PC-9 (cell line): ENCODE data around the gene ATP5PO. TPM values are rescaled to one million over a fixed set of nuclear protein-coding genes. Genes with fewer than 3 reads are reported as not detected.

Experiments used
- BruUV-seq: library from RNA; stranded (reverse); fragments of 400-500 nt; replicated peaks from 2 replicates; lab custom pipeline; 2021; lab: Mats Ljungman, UMichigan
- CTCF ChIA-PET: fragments of 300-600 bp; sonication (Branson Sonifier 250); formaldehyde crosslinking; loops from one replicate; lab custom pipeline; 2022; ENCODE audit warnings: antibody characterized with exemption; lab: Charles Lee
- POLR2A ChIA-PET: fragments of 300-600 bp; sonication (Branson Sonifier 250); formaldehyde crosslinking; loops from one replicate; lab custom pipeline; 2022; ENCODE audit warnings: antibody characterized with exemption; ENCODE audit not compliant: unreplicated experiment; lab: Charles Lee
- DNase-seq, 2 experiments: peaks; one replicate each; pipeline versions ENCODE4 v3.0.0 to v3.0.0-alpha.2; 2015 to 2022; ENCODE audit warnings: mixed read lengths in 1 of 2
- H2AFZ ChIP-seq: fragments of 200-600 bp; sonication (generic); 2 replicates; pipeline ENCODE4 v1.8.1; 2017; ENCODE audit warnings: antibody characterized with exemption
- H3F3A ChIP-seq: fragments of 200-600 bp; sonication (generic); 2 replicates; pipeline ENCODE4 v1.8.1; 2017; ENCODE audit warnings: antibody characterized with exemption, mild to moderate bottlenecking, low read depth; ENCODE audit not compliant: insufficient read depth
- H3K27ac ChIP-seq: fragments of 200-600 bp; sonication (generic); 2 replicates; pipeline ENCODE4 v1.6.1; 2016; ENCODE audit warnings: mixed run types
- H3K27me3 ChIP-seq: fragments of 200-600 bp; sonication (generic); 2 replicates; pipeline ENCODE4 v1.6.1; 2016; ENCODE audit warnings: low read depth, mixed run types; ENCODE audit not compliant: insufficient read depth
- H3K36me3 ChIP-seq: fragments of 200-600 bp; sonication (generic); 2 replicates; pipeline ENCODE4 v1.6.1; 2016; ENCODE audit warnings: low read depth, mixed run types
- H3K4me1 ChIP-seq: fragments of 200-600 bp; sonication (generic); replicated peaks from 2 replicates; pipeline ENCODE4 v1.6.1; 2016; ENCODE audit warnings: mixed run types; ENCODE audit not compliant: insufficient read depth
- H3K4me2 ChIP-seq: fragments of 200-600 bp; sonication (generic); 2 replicates; pipeline ENCODE4 v1.6.1; 2017; ENCODE audit warnings: mixed run types
- H3K4me3 ChIP-seq: fragments of 200-600 bp; sonication (generic); 2 replicates; pipeline ENCODE4 v1.6.1; 2016; ENCODE audit warnings: mixed run types
- H3K79me2 ChIP-seq: fragments of 200-600 bp; sonication (generic); 2 replicates; pipeline ENCODE4 v1.6.1; 2017; ENCODE audit warnings: low read depth, mixed run types
- H3K9me2 ChIP-seq: fragments of 200-600 bp; sonication (generic); 2 replicates; pipeline ENCODE4 v1.8.1; 2017; ENCODE audit warnings: mild to moderate bottlenecking; ENCODE audit not compliant: insufficient read depth
- H3K9me3 ChIP-seq: fragments of 200-600 bp; sonication (generic); 2 replicates; pipeline ENCODE4 v1.8.1; 2016; ENCODE audit warnings: low read depth; ENCODE audit not compliant: insufficient read depth
- H4K20me1 ChIP-seq: fragments of 200-600 bp; sonication (generic); 2 replicates; pipeline ENCODE4 v1.8.1; 2017; ENCODE audit not compliant: insufficient read depth
- EZH2 ChIP-seq: fragments of 200-600 bp; sonication (generic); IDR thresholded peaks from 2 replicates; pipeline ENCODE4 v1.8.0; 2017; ENCODE audit warnings: antibody characterized with exemption, low read depth
- intact Hi-C: fragments of 100-400 bp; cut with micrococcal nuclease; formaldehyde crosslinking; loops from one replicate; pipeline ENCODE4 v1.10.0; 2022; ENCODE audit not compliant: unreplicated experiment
- total RNA-seq: library from RNA; stranded (reverse); gene quantifications from 2 replicates; pipeline ENCODE4 v1.2.3, GENCODE V29; 2021
- TF ChIP-seq, protein P1 (sequence below): fragments of 200-600 bp; sonication (generic); conservative IDR thresholded peaks from 2 replicates; pipeline ENCODE4 v1.6.1; 2017; ENCODE audit warnings: mixed run types, antibody characterized with exemption, mild to moderate bottlenecking, moderate library complexity

ATP5PO gene
- total RNA-seq, 1 experiment from 2014 or later, result 134 TPM

DNA sequence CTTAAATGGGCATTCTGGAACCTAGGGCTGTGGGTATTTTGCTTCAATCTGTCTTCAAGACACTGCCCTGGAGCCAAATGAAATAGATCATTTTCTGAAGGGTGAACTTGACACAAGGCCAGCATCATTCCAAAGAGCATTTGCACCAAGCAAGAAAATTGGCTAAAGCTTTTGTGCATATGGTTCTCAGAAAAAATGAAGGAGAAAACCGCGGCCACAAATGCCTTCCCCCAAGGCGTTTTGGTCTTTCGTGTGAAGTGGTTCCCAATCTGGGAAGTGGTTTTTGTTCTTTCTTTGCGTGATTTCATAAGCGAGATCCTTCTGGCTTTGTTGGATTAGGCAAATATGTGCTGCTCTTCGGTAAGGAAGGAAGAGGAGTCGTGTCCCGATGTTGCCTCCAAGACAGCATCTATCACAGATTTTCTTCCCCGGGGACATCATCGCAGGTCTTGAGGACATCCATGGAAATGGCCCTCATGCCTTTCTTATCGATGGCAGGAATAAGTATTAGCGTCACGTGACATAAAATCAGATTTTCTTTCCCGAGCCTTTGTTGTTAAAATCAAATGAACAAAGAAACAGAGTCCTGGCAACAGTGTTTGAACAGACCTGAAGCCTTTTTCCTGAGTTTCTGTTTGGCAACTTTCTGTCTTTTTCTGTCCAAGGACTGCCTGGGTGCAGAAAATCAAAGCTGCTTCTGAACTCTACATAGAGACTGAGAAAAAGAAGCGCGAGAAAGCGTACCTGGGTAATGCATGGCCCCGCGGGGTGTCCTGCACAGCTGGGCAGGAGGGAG, 31.0 kb downstream of the ATP5PO start:
- Histone ChIP-seq H3K9me2 (no peaks in the 10 kb centered on the region), H2AFZ (no peak overlapping the region), H3K79me2 (no peaks in the 10 kb centered on the region), H3F3A (no peaks in the 10 kb centered on the region), H3K4me1 (no peaks in the 10 kb centered on the region), H3K27me3 (no peaks in the 10 kb centered on the region), H4K20me1 (no peaks in the 10 kb centered on the region), H3K36me3 (no peaks in the 10 kb centered on the region), H3K4me2 (no peak overlapping the region), H3K4me3 (no peak overlapping the region), H3K27ac (no peak overlapping the region), H3K9me3 (no peaks in the 10 kb centered on the region)
- no peak for DNase-seq
- TF ChIP-seq, protein P1, sequence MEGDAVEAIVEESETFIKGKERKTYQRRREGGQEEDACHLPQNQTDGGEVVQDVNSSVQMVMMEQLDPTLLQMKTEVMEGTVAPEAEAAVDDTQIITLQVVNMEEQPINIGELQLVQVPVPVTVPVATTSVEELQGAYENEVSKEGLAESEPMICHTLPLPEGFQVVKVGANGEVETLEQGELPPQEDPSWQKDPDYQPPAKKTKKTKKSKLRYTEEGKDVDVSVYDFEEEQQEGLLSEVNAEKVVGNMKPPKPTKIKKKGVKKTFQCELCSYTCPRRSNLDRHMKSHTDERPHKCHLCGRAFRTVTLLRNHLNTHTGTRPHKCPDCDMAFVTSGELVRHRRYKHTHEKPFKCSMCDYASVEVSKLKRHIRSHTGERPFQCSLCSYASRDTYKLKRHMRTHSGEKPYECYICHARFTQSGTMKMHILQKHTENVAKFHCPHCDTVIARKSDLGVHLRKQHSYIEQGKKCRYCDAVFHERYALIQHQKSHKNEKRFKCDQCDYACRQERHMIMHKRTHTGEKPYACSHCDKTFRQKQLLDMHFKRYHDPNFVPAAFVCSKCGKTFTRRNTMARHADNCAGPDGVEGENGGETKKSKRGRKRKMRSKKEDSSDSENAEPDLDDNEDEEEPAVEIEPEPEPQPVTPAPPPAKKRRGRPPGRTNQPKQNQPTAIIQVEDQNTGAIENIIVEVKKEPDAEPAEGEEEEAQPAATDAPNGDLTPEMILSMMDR, result no peak
- TF ChIP-seq EZH2, result no peak
- ChIA-PET POLR2A (no interaction called here), CTCF (no interaction called here)
- no TSS peak for BruUV-seq
- intact Hi-C loops, result no loop called here

DNA sequence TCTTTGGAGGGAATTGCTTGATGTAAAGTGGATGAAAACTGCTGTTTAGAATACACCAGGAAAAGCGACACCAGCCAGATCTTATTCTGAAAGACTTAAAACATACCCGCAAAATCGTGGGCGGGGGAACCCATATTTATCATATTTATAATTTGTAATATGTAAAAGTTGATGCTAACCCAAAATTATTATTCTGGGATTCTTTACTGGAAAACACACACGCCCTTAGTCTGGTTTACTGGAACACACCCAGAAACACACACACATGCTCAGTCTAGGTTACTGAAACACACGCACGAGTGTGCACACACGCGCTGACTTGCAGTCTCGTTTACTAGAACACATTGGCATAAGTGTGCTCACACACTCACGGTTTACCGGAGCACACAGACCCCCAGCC, 32.5 kb downstream of the ATP5PO start:
- H3K4me1 ChIP-seq, result no peaks in the 10 kb centered on the region
- CTCF ChIA-PET, result no interaction called here
- H2AFZ ChIP-seq, result no peak overlapping the region
- H3F3A ChIP-seq, result no peaks in the 10 kb centered on the region
- H3K27ac ChIP-seq, result no peak overlapping the region
- no peaks in the 10 kb centered on the region for H3K36me3 ChIP-seq
- POLR2A ChIA-PET, result no interaction called here
- TF ChIP-seq EZH2, result no peak
- TF ChIP-seq, protein P1, result no peak
- intact Hi-C loops, result no loop called here
- no TSS peak for BruUV-seq
- no peaks in the 10 kb centered on the region for H4K20me1 ChIP-seq
- no peak overlapping the region for H3K4me3 ChIP-seq
- no peak overlapping the region for H3K4me2 ChIP-seq
- H3K9me2 ChIP-seq, result no peaks in the 10 kb centered on the region
- DNase-seq, result no peak
- no peaks in the 10 kb centered on the region for H3K27me3 ChIP-seq
- H3K79me2 ChIP-seq, result no peaks in the 10 kb centered on the region
- H3K9me3 ChIP-seq, result no peaks in the 10 kb centered on the region

DNA sequence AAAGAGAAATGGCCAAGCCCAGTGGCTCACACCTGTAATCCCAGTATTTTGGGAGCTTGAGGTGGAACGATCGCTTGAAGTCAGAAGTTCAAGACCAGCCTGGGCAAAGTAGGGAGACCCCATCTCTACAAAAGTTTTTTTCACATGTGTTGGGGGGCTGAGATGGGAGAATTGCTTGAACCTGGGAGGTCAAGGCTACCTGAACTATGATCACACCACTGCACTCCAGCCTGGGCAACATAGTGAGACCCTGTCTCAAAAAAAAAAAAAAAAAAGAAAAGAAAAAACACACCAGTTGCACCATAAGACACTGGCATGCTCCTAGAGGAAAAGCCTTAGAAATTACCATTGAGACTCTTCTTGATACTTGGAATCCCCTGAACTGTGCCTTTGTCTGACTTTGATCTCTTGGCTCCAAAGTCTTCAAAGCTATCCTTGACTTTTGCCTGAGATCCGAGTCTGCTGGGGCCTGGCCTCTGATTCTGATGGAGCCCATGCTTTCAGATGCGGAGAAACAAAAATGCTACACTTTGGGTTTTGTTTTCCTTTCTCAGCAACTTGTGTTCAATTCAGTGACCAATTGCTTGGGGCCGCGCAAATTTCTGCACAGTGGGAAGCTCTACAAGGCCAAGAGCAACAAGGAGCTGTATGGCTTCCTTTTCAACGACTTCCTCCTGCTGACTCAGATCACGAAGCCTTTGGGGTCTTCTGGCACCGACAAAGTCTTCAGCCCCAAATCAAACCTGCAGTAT, 33.7 kb downstream of the ATP5PO start:
- intact Hi-C loops, result no loop called here
- CTCF ChIA-PET, result no interaction called here
- Histone ChIP-seq H3K79me2 (no peaks in the 10 kb centered on the region), H3K4me3 (no peak overlapping the region), H3K4me1 (no peaks in the 10 kb centered on the region), H3F3A (no peaks in the 10 kb centered on the region), H4K20me1 (no peaks in the 10 kb centered on the region), H2AFZ (no peak overlapping the region), H3K9me2 (no peaks in the 10 kb centered on the region), H3K27ac (no peak overlapping the region), H3K27me3 (no peaks in the 10 kb centered on the region), H3K9me3 (no peaks in the 10 kb centered on the region), H3K36me3 (no peaks in the 10 kb centered on the region), H3K4me2 (no peak overlapping the region)
- POLR2A ChIA-PET, result no interaction called here
- TF ChIP-seq EZH2, result no peak
- TF ChIP-seq, protein P1, result no peak
- no TSS peak for BruUV-seq
- no peak for DNase-seq
